ENCODE measurements around the gene RNF115. TPM values are rescaled to one million over a fixed set of nuclear protein-coding genes. Genes with fewer than 3 reads are reported as not detected.
"Not testable (repeated sequence)": the region's sequence is repeated elsewhere in the genome, so short reads cannot be mapped to it uniquely, and the experiment has no call there.

Gene RNF115
- total and polyA plus RNA-seq, 9 donors = 7.8 to 27.9 (median 12.2) TPM

DNA sequence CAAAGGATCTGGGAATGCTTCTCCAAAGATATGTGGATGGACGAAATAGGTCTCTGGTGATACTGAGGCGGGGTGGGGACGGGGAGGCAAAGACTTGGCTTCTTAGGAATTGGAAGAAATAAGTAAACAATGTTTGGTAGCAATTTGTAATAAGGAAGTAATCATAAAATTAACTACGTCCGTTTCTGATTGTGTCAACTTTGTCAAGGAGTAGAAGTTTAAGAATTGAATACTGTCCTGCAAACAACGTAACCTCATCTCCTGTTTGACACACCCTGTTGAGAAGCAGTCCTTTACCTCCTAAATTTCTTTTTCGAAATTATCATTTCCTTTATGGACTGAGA lies 576 bp upstream of the RNF115 start:
- peaks cover 3% of the 10 kb centered on the region for H3K4me1 ChIP-seq (ENCODE audit: insufficient read depth)
- H3K27me3 ChIP-seq = no peaks in the 10 kb centered on the region
- DNase-seq = no peak
- no peak for TF ChIP-seq CTCF (IDR thresholded peaks at IDR 0.05)
- TF ChIP-seq POLR2A (IDR thresholded peaks at IDR 0.05) = no peak
- no peak for TF ChIP-seq EP300 (IDR thresholded peaks at IDR 0.05)
- H3K27ac ChIP-seq = peak overlapping the region; percentile 81 to 87
- intact Hi-C loops (cut with DNase I) = no loop called here
- H3K4me3 ChIP-seq = peak overlapping the region; percentile 93
- no peaks in the 10 kb centered on the region for H3K9me3 ChIP-seq
- H3K36me3 ChIP-seq = no peaks in the 10 kb centered on the region
- 0 to 1% (median 0%) methylated on average over 7 of the region's 7 CpGs for WGBS, 3 donors

GRCh38 chr1:145822779-145823331 lies 1.0 kb downstream of the RNF115 start:
- H3K4me3 ChIP-seq; H3K27me3 ChIP-seq; H3K36me3 ChIP-seq; intact Hi-C loops (cut with DNase I); H3K9me3 ChIP-seq; DNase-seq; H3K4me1 ChIP-seq (ENCODE audit: insufficient read depth); H3K27ac ChIP-seq: not testable (repeated sequence)
- 0% methylated on average over 1 of the region's 16 CpGs; no CpG with 5 or more reads in 2 of the 3 donors for WGBS, 3 donors

DNA sequence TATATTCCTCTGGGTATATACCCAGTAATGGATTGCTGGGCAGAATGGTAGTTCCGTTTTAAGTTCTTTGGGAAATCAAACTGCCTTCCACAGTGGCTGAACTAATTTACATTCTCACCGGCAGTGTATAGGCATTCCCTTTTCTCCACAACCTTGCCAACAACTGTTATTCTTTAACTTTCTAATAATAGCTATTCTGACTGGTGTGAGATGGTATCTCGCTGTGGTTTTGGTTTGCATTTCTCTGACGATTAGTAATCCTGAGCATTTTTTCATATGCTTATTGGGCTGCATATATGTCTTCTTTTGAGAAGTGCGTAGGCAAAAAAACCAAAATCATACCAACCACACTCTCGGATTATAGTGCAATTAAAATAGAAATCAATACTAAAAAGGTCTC lies 5.8 kb downstream of the RNF115 start:
- H3K4me1 ChIP-seq (ENCODE audit: insufficient read depth); H3K36me3 ChIP-seq; H3K27ac ChIP-seq; H3K4me3 ChIP-seq; H3K9me3 ChIP-seq; DNase-seq; intact Hi-C loops (cut with DNase I); H3K27me3 ChIP-seq: not testable (repeated sequence)
- WGBS, 3 donors = 79 to 89% (median 88%) methylated on average over 2 to 4 of the region's 6 CpGs

DNA sequence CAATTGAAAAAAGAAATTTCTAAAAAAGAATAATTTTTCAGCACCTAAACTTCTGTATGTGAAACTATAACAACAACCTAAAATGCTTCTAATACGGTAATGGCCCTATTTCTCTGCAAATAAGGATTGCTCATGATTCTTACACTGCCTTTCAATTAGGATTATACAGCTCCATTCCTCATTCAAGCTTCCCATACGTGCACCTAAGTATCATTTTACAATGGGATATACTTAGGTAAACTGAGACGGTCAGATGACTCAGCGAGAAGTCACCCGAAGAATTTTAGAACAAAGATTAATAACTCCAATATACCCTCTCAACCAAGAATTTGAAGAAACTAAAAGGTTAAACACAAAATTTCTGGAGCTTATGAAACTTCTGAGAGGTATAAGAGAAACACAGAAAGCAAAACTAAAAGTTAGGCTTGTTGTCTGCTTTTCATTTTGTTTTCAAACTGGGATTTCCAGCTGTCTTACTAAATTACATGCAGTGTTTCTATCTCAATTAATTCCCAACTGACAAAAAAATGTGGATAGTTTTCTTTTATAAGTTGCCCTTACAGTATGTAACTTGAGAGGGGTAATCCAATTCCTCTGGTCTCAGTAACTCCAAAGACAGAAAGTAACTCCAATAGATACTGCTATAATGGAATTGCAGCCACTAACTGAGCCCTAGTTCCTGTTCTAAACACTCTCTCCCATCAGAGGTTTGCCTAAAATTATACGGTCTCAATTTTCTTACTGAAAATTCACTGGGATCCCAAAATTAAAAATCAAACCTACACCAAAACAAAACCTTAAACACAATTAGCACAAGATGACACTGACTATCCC lies 10.7 kb downstream of the RNF115 start:
- intact Hi-C loops (cut with DNase I); H3K9me3 ChIP-seq; H3K27ac ChIP-seq; H3K27me3 ChIP-seq; H3K4me3 ChIP-seq; H3K4me1 ChIP-seq (ENCODE audit: insufficient read depth); H3K36me3 ChIP-seq; DNase-seq: not testable (repeated sequence)
- 17 to 57% (median 21%) methylated on average over 5 to 6 of the region's 6 CpGs for WGBS, 3 donors

DNA sequence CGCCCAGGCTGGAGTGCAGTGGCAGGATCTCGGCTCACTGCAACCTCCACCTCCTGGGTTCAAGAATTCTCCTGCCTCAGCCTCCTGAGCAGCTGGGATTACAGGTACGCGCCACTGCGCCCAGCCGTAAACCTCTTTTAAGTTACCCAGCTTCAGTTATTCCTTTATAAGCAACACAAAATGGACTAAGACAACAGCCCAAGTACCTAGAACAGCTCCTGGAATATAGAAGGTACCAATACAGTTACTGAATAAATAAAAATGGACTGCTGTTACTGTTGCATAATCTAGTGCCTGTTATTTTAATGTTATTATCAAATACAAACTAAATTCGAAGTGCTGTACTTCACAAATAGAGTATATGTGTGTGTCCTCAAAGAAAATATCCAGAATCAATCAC lies 17.1 kb downstream of the RNF115 start:
- 93 to 98% (median 93%) methylated on average over 7 of the region's 7 CpGs for WGBS, 3 donors
- intact Hi-C loops (cut with DNase I) = no loop called here
- Histone ChIP-seq H3K27ac (no peak overlapping the region), H3K36me3 (no peaks in the 10 kb centered on the region), H3K27me3 (no peaks in the 10 kb centered on the region), H3K9me3 (no peaks in the 10 kb centered on the region), H3K4me1 (ENCODE audit: insufficient read depth) (peaks cover 4% of the 10 kb centered on the region), H3K4me3 (no peak overlapping the region)
- DNase-seq = no peak
- TF ChIP-seq EP300 (IDR thresholded peaks at IDR 0.05) = no peak
- TF ChIP-seq CTCF (IDR thresholded peaks at IDR 0.05) = no peak
- no peak for TF ChIP-seq POLR2A (IDR thresholded peaks at IDR 0.05)

DNA sequence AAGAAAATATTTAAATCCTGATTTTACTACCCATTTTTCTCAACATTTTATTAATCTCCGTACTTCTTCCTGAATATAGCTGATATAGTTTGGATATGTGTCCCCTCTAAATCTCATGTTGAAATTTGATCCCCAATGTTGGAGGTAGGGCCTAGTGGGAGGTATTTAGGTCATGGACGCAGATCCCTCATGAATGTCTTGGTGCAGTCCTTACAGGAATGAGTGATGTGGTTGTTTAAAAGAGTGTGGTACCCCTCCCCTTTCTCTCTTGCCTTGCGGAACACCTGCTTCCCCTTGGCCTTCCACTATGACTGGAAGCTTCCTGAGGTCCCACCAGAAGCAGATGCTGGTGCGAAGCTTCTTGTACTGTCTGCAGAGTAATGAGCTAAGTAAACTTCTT lies 17.5 kb downstream of the RNF115 start:
- peaks cover 4% of the 10 kb centered on the region for H3K4me1 ChIP-seq (ENCODE audit: insufficient read depth)
- H3K36me3 ChIP-seq = no peaks in the 10 kb centered on the region
- no peaks in the 10 kb centered on the region for H3K27me3 ChIP-seq
- intact Hi-C loops (cut with DNase I) = no loop called here
- no peak for DNase-seq
- no peaks in the 10 kb centered on the region for H3K9me3 ChIP-seq
- TF ChIP-seq EP300 (IDR thresholded peaks at IDR 0.05) (no peak), POLR2A (IDR thresholded peaks at IDR 0.05) (no peak), CTCF (IDR thresholded peaks at IDR 0.05) (no peak)
- H3K4me3 ChIP-seq = no peak overlapping the region
- no peak overlapping the region for H3K27ac ChIP-seq
- 95 to 98% (median 98%) methylated on average over 4 of the region's 4 CpGs for WGBS, 3 donors

Measured in ovary (tissue), 9 donors.